H1 (cell line): ENCODE measurements around the gene POU2F1. TPM values are rescaled to one million over a fixed set of nuclear protein-coding genes. Genes with fewer than 3 reads are reported as not detected.

Experiments used
- CHD7 ChIP-seq: fragments of 300-600 bp; sonication (generic); IDR thresholded peaks from 2 replicates; pipeline ENCODE4 v1.7.1; 2012; ENCODE audit warnings: low read length, moderate library complexity, mild to moderate bottlenecking, inconsistent platforms; ENCODE audit not compliant: insufficient replicate concordance
- EZH2 ChIP-seq: fragments of 200-600 bp; sonication (generic); IDR thresholded peaks from 2 replicates; pipeline ENCODE4 v1.7.1; 2012; ENCODE audit warnings: low read depth, mild to moderate bottlenecking, moderate library complexity, low read length, inconsistent platforms; ENCODE audit not compliant: severe bottlenecking
- NANOG ChIP-seq: IDR thresholded peaks from 2 replicates; pipeline ENCODE4 v1.6.1; 2011; ENCODE audit warnings: low read length, low read depth, mild to moderate bottlenecking, inconsistent platforms; ENCODE audit not compliant: insufficient read depth, poor library complexity, severe bottlenecking
- polyA plus RNA-seq, 7 experiments: library from polyadenylated mRNA; depleted of rRNA in 3 of 7; stranded (reverse) in 5 of 7; unstranded in 2 of 7; fragments of >200 nt in 5 of 7; fragments of 200-250 nt in 2 of 7; gene quantifications; 1 replicate in 5 of 7; 2 replicates in 1 of 7; 4 replicates in 1 of 7; pipeline versions ENCODE4 v1.2.1 to v1.2.3, GENCODE V29; 2011 to 2013; ENCODE audit warnings: missing spikeins in 2 of 7, mixed read lengths in 2 of 7
- total RNA-seq: library from RNA; stranded (reverse); fragmentation: NEBNext Ultra II Directional; extraction: Animal tissue kit (Norgen Biotek cat#: 25700); gene quantifications from 2 replicates; pipeline ENCODE4 v1.2.1, GENCODE V29; 2021

POU2F1 gene
- total and polyA plus RNA-seq, 2 of the 8 experiments (the other 6 are each of a cell fraction or from before 2014, with no cell fraction given), result 37.0 to 57.2 TPM

- TF ChIP-seq CHD7 (no peak), NANOG (no peak), EZH2 (no peak)
These were observed 11.6 kb upstream of the POU2F1 start (continued) for GRCh38 chr1:167209044-167209443.
